Endothelial cell of umbilical vein (primary cell): ENCODE measurements around the gene GARIN1A. TPM values are rescaled to one million over a fixed set of nuclear protein-coding genes. Genes with fewer than 3 reads are reported as not detected.
"Not testable (repeated sequence)": the region's sequence is repeated elsewhere in the genome, so short reads cannot be mapped to it uniquely, and the experiment has no call there.

Experiments used
- BruUV-seq: library from RNA; stranded (reverse); fragments of 400-500 nt; replicated peaks from 2 replicates; lab custom pipeline; 2021; lab: Mats Ljungman, UMichigan
- CTCF ChIA-PET: fragments of 300-600, 350-600 bp; sonication (Branson Sonifier 250); formaldehyde crosslinking; loops from one replicate; lab custom pipeline; 2021; ENCODE audit warnings: antibody characterized with exemption, inconsistent platforms; lab: Charles Lee
- POLR2A ChIA-PET: fragments of 300-600, 350-600 bp; sonication (Branson Sonifier 250); formaldehyde crosslinking; loops from one replicate; lab custom pipeline; 2021; ENCODE audit warnings: antibody characterized with exemption, inconsistent platforms; lab: Charles Lee
- DNase-seq: peaks from one replicate; pipeline ENCODE4 v3.0.0-alpha.2; 2011; ENCODE audit warnings: low read depth, low spot score
- FAIRE-seq: peaks from 2 replicates; lab custom pipeline; 2011; peaks lifted over from hg19 to GRCh38; lab: Jason Lieb, UNC
- H2AFZ ChIP-seq: 2 replicates; pipeline ENCODE4 v1.6.0; 2012; ENCODE audit warnings: low read depth, low read length, control low read depth, inconsistent platforms
- H3K27ac ChIP-seq: 2 replicates; pipeline ENCODE4 v1.5.1; 2011; ENCODE audit warnings: low read depth, mild to moderate bottlenecking, control low read depth, low read length, moderate library complexity; ENCODE audit not compliant: insufficient read depth
- H3K27me3 ChIP-seq, 2 experiments: 2 replicates each; pipeline versions ENCODE4 v1.6.0 to v1.6.1; 2011; ENCODE audit warnings: low read length in 2 of 2, mixed read lengths in 1 of 2; ENCODE audit not compliant: control insufficient read depth in 2 of 2, insufficient read depth in 2 of 2
- H3K36me3 ChIP-seq, 2 experiments: 2 replicates in 1 of 2; 3 replicates in 1 of 2; pipeline ENCODE4 v1.5.1; 2011; ENCODE audit warnings: low read length in 2 of 2, mild to moderate bottlenecking in 1 of 2, moderate library complexity in 1 of 2; ENCODE audit not compliant: control insufficient read depth in 2 of 2, insufficient read depth in 2 of 2; ENCODE audit errors: extremely low read depth in 1 of 2
- H3K4me1 ChIP-seq: 3 replicates; pipeline ENCODE4 v1.5.1; 2011; ENCODE audit warnings: mild to moderate bottlenecking, low read length; ENCODE audit not compliant: control insufficient read depth, insufficient read depth; ENCODE audit errors: extremely low read depth
- H3K4me2 ChIP-seq: 2 replicates; pipeline ENCODE4 v1.6.1; 2011; ENCODE audit warnings: low read length, control low read depth, mixed read lengths; ENCODE audit not compliant: insufficient read depth
- H3K4me3 ChIP-seq, 3 experiments: fragments of 200-600 bp in 1 of 3; sonication (generic), shearing (Covaris generic) in 1 of 3; replicated peaks in 1 of 3; 2 replicates each; pipeline ENCODE4 v1.5.1; 2011 to 2016; ENCODE audit warnings: control low read depth in 3 of 3, low read length in 3 of 3, mild to moderate bottlenecking in 2 of 3, inconsistent platforms in 1 of 3, low read depth in 1 of 3, moderate library complexity in 1 of 3; ENCODE audit not compliant: insufficient read depth in 1 of 3
- H3K79me2 ChIP-seq: 2 replicates; pipeline ENCODE4 v1.6.0; 2012; ENCODE audit warnings: low read length, inconsistent platforms; ENCODE audit not compliant: control insufficient read depth, insufficient read depth
- H3K9ac ChIP-seq: replicated peaks from 2 replicates; pipeline ENCODE3; 2011; ENCODE audit warnings: low read length, control low read depth; ENCODE audit not compliant: insufficient read depth; ENCODE audit errors: extremely low read depth
- H3K9me1 ChIP-seq: replicated peaks from 3 replicates; pipeline ENCODE4 v1.6.0; 2011; ENCODE audit warnings: mild to moderate bottlenecking, low read length; ENCODE audit not compliant: control insufficient read depth, insufficient read depth; ENCODE audit errors: extremely low read depth
- H3K9me3 ChIP-seq: replicated peaks from 2 replicates; pipeline ENCODE4 v1.5.1; 2012; ENCODE audit warnings: low read length, inconsistent platforms; ENCODE audit not compliant: control insufficient read depth, insufficient read depth
- H4K20me1 ChIP-seq: replicated peaks from 2 replicates; pipeline ENCODE3; 2011; ENCODE audit warnings: mild to moderate bottlenecking, low read length; ENCODE audit not compliant: control insufficient read depth, insufficient read depth; ENCODE audit errors: extremely low read depth
- EZH2 ChIP-seq: IDR thresholded peaks from 2 replicates; pipeline ENCODE4 v1.6.1; 2012; ENCODE audit warnings: borderline replicate concordance, low read depth, mild to moderate bottlenecking, moderate library complexity, low read length, inconsistent platforms; ENCODE audit not compliant: severe bottlenecking
- FOS ChIP-seq: IDR thresholded peaks from 2 replicates; pipeline ENCODE4 v1.6.1; 2011; ENCODE audit warnings: mild to moderate bottlenecking, low read length, moderate library complexity, borderline replicate concordance; ENCODE audit not compliant: insufficient read depth
- GATA2 ChIP-seq: IDR thresholded peaks from 2 replicates; pipeline ENCODE4 v1.7.0; 2011; ENCODE audit warnings: low read depth, mild to moderate bottlenecking, moderate library complexity, mixed read lengths, low read length; ENCODE audit not compliant: insufficient read length, insufficient read depth
- JUN ChIP-seq: IDR thresholded peaks from 2 replicates; pipeline ENCODE4 v1.6.1; 2011; ENCODE audit warnings: borderline replicate concordance, low read depth; ENCODE audit not compliant: insufficient read length, insufficient read depth
- MYC ChIP-seq: IDR thresholded peaks from one replicate; pipeline ENCODE4 v1.6.1; 2011; ENCODE audit warnings: mild to moderate bottlenecking, low read depth, low read length
- POLR2A ChIP-seq: IDR thresholded peaks from 2 replicates; pipeline ENCODE4 v1.6.1; 2012; ENCODE audit warnings: low read depth, mild to moderate bottlenecking, control low read depth, low read length
- POLR2AphosphoS5 ChIP-seq: IDR thresholded peaks from 2 replicates; pipeline ENCODE4 v1.6.1; 2012; ENCODE audit warnings: low read depth, mild to moderate bottlenecking, control low read depth, low read length, moderate library complexity; ENCODE audit not compliant: insufficient read depth
- dilution Hi-C: fragments of 300-500 bp; cut with MboI; formaldehyde crosslinking; loops from one replicate; pipeline ENCODE4 v1.15.0; 2019; ENCODE audit warnings: low sequenced_read_pairs; ENCODE audit not compliant: extremely low pct_ligation_motif_present
- intact Hi-C: fragments of 100-400 bp; cut with micrococcal nuclease; formaldehyde crosslinking; loops from one replicate; pipeline ENCODE4 v1.10.0; 2022
- polyA plus RNA-seq, 4 experiments: library from polyadenylated mRNA; depleted of rRNA in 3 of 4; stranded (reverse) in 3 of 4; unstranded in 1 of 4; fragments of >200 nt; gene quantifications; 2 replicates each; pipeline versions ENCODE4 v1.2.1 to v1.2.3, GENCODE V29; 2011 to 2012; ENCODE audit warnings: missing spikeins in 1 of 4
- total RNA-seq: library from RNA; stranded (reverse); gene quantifications from 2 replicates; pipeline ENCODE4 v1.2.3, GENCODE V29; 2021
- TF ChIP-seq, protein P1 (sequence below), 2 donors: IDR thresholded peaks; 1 replicate in 1 of 2; 2 replicates in 1 of 2; pipeline ENCODE4 v1.5.1; 2011; ENCODE audit warnings: low read length in 2 of 2, mild to moderate bottlenecking in 2 of 2, moderate library complexity in 2 of 2, control low read depth in 1 of 2, inconsistent platforms in 1 of 2, low read depth in 1 of 2; ENCODE audit not compliant: insufficient read depth in 1 of 2; ENCODE audit errors: extremely low read depth in 1 of 2
- TF ChIP-seq, protein P2 (sequence below): IDR thresholded peaks from 2 replicates; pipeline ENCODE4 v1.6.1; 2011; ENCODE audit not compliant: insufficient read depth, insufficient read length

GARIN1A gene
- total and polyA plus RNA-seq, 2 donors (not counting 3 experiments of a cell fraction or from before 2014, with no cell fraction given) = 0.65 to 3.6 TPM

DNA sequence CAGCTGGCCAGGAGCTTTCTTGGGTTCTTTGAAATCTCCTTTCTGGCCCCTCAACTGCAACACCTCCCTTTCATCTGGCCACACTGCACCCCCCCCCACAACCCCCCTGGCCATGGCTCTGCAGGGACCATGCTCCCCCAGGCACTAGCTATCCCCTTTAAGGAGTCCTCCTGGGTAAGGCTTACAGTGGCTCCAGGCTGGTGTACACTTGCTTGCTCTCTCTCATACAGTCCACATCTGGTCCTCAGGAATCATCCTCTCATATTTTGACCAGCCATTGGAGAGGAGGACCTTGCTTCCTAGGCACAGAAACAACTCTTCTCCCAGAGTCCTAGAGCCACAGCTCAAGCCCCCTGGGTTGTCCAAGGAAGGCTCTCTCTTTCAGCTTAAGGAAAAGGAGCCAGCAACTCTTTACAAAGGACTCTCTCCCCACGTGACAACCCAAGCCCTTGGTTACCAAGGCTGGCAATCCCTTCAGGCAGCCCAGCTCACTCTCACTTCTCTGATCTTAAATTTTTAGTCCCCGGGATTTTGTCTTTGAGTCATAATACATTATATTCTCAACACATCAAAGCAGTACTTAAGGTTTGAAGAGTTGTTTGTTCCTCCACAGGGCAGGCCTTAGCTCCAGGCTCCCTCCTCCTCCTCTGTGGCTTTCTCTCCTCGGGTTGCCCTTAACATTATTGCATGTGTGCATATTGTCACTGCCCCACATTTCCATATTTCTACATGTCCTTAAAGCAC, 9.9 kb downstream of the GARIN1A start:
- H4K20me1 ChIP-seq = no peaks in the 10 kb centered on the region
- H3K9ac ChIP-seq = no peak overlapping the region
- FAIRE-seq (no peak), DNase-seq (no peak)
- H3K27me3 ChIP-seq = no peaks in the 10 kb centered on the region
- H3K9me3 ChIP-seq = no peaks in the 10 kb centered on the region
- no peak overlapping the region for H3K4me2 ChIP-seq
- no peaks in the 10 kb centered on the region for H3K79me2 ChIP-seq
- H2AFZ ChIP-seq = no peak overlapping the region
- POLR2A ChIA-PET = interaction anchor here (0.6 kb wide), 1 partner anchor 42 kb away, joined by 3 read pairs; no protein-coding TSS in a partner anchor
- no TSS peak for BruUV-seq
- dilution Hi-C loops = no loop called here
- H3K4me1 ChIP-seq = no peaks in the 10 kb centered on the region
- H3K4me3 ChIP-seq = no peak overlapping the region
- no peak overlapping the region for H3K27ac ChIP-seq
- no peaks in the 10 kb centered on the region for H3K9me1 ChIP-seq
- TF ChIP-seq, protein P1, sequence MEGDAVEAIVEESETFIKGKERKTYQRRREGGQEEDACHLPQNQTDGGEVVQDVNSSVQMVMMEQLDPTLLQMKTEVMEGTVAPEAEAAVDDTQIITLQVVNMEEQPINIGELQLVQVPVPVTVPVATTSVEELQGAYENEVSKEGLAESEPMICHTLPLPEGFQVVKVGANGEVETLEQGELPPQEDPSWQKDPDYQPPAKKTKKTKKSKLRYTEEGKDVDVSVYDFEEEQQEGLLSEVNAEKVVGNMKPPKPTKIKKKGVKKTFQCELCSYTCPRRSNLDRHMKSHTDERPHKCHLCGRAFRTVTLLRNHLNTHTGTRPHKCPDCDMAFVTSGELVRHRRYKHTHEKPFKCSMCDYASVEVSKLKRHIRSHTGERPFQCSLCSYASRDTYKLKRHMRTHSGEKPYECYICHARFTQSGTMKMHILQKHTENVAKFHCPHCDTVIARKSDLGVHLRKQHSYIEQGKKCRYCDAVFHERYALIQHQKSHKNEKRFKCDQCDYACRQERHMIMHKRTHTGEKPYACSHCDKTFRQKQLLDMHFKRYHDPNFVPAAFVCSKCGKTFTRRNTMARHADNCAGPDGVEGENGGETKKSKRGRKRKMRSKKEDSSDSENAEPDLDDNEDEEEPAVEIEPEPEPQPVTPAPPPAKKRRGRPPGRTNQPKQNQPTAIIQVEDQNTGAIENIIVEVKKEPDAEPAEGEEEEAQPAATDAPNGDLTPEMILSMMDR (IDR thresholded peaks at IDR 0.05; ENCODE audit: extremely low read depth in 1 of 2, insufficient read depth in 1 of 2, low read depth in 1 of 2, low read length in 2 of 2) = no peak
- TF ChIP-seq EZH2 (no peak), GATA2 (no peak), FOS (no peak), POLR2A (no peak), POLR2AphosphoS5 (no peak), MYC (no peak), JUN (no peak)
- TF ChIP-seq, protein P2, sequence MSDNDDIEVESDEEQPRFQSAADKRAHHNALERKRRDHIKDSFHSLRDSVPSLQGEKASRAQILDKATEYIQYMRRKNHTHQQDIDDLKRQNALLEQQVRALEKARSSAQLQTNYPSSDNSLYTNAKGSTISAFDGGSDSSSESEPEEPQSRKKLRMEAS = no peak
- H3K36me3 ChIP-seq = no peaks in the 10 kb centered on the region
- CTCF ChIA-PET = interaction anchor here (1.5 to 1.9 kb wide), 2 partner anchors 9 to 201 kb away, joined by 6 to 7 read pairs; no protein-coding TSS in a partner anchor
- intact Hi-C loops = no loop called here

DNA sequence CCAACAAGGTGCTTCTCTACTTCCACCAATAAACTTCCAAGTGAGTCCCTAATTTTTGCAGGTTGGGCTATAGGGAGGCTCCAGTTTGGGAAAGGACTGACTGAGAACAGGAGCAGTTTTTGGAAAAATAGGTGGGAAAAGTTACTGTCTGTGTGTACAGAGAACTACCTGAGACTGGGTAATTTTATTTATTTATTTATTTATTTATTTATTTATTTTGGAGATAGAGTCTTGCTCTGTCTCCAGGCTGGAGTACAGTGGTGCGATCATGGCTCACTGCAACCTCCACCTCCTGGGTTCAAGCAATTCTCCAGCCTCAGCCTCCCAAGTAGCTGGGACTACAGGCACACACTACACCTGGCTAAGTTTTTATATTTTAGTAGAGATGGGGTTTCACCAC, 11.2 kb downstream of the GARIN1A start:
- DNase-seq, H3K4me2 ChIP-seq, H3K27me3 ChIP-seq, FAIRE-seq, H3K27ac ChIP-seq, BruUV-seq, H3K79me2 ChIP-seq, H3K9me1 ChIP-seq, H3K36me3 ChIP-seq, H3K9me3 ChIP-seq, intact Hi-C loops, POLR2A ChIA-PET, H3K4me3 ChIP-seq, H4K20me1 ChIP-seq, H3K9ac ChIP-seq, H2AFZ ChIP-seq, dilution Hi-C loops, H3K4me1 ChIP-seq: not testable (repeated sequence)
- CTCF ChIA-PET = interaction anchor here (1.5 kb wide), 1 partner anchor 10 kb away, joined by 6 read pairs; no protein-coding TSS in a partner anchor
